HG03565 (cell line): ENCODE measurements around the gene PNPLA7.
"Not testable (repeated sequence)": the region's sequence is repeated elsewhere in the genome, so short reads cannot be mapped to it uniquely, and the experiment has no call there.

Experiments used
- ATAC-seq: cut with Tn5 transposase; IDR thresholded peaks from one replicate; pipeline ENCODE4 v1.9.1; 2021; ENCODE audit warnings: mild to moderate bottlenecking, moderate library complexity; ENCODE audit not compliant: unreplicated experiment

The PNPLA7 gene

DNA sequence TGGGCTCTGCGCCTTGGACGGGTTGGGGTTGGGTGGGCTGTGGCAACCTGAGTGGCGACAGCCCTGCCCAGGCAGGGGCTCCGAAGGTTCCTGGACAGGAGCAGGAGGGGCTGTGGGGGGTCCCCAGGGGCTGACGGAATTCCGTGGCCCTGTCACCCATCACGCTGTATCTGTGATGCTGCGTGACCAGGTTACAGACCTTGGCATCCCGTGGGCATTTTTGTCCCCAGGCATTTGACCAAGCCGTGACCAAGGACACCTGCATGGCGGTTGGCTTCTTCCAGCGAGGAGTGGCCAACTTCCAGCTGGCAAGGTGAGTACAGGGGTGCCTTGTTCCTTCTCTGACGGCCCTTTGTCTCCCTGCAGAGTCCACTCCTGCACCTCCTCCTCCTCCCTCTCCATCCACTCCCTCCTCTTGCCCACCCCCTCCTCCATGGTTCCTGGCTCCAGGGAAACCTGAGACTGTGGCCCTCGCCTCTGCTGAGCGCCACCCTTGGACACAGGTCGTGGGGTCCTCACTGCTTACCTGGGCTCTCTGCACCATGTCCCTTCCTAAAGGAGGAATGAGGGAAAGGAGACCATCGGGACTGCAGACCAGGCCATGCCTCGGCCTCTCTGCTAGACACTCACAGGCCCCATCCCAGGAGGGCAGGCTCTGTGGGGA is 124.1 kb downstream of the PNPLA7 start:
- no peak for ATAC-seq

DNA sequence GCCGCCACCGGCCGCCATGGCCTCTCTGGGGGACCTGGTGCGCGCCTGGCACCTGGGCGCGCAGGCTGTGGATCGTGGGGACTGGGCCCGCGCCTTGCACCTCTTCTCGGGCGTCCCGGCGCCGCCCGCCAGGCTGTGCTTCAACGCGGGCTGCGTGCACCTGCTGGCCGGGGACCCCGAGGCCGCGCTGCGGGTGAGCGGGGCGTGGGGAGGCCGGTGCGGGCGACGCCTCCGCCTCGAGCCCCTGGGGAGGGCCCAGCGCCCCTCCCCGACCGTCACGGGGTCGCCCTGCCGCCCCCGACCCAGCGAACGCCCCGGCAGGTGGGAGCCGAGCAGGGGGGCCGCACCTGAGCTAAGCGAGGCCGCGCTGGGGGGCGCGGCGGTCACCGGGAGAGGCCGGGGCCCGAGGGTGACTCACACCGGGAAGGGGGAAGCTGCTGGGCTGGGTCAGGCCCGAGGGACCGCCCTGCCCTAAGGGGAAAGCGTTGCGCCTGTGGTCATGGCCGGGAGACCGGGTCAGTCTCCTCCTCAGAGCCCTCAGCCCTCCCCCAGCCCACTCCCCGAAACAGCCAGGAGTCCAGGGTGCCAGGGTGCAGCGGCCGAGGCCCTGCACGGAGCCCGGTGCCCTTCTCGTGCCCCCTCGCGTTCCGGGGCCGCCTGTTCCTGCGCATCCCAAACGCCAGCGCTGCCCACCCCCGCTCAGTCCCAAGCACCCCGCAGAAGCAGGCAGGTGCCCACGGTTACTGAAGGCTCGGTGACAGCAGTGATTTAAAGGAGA is 126.5 kb downstream of the PNPLA7 start:
- peak; percentile 20 for ATAC-seq

DNA sequence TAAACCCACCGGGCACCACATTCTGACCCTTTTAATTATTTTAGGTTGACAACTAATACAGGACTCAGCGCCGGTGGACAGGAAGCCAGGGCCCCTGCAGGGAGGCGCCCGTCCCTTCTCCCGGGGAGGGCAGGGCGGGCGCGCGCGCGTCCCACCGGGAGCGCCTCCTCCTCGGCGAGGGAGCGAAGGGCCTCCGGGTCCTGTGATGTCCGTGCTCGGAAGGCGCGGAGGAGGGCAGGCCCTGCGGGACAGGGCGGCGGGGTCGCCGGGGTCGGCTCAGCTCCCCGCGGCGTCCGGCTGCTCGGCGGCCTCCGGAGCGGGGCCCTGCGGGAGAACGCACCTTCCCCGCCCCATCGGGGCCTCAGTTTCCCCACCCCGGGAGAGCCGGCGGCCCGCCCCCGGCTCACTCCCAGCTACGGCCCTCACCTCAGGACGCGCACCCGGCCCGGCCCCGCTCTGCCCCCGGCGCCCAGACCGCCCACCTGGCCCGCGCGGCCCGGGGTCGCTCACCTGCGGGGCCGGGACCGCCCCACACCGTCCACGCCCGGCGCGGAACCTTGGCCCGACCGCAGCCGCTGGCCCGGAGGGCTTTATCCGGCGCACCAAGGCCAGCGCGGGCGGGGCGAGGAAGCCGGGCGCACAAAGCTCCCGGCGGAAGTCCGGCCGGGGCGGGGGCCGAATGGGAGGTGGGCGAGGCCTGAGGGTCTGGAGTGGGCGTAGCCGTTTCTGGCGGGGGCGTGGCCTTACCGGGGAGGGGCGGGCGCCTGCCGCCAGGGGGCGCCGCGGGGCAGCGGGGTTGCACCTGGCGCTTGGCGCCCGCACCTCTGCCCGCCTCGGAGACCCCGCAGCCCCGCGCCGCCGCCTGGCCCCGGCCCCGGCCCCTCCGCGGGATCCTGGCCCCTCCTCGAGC is 127.3 kb downstream of the PNPLA7 start, which contains the start of the genes EXD3 and NOXA1:
TSS of gene EXD3 (minus strand) at position 559 of the 910 bp plus-strand sequence. CDS start 27,805 bp downstream, outside the sequence.
TSS of gene NOXA1 (plus strand) at position 790 of the 910 bp plus-strand sequence. CDS start 137 bp downstream, outside the sequence.
- ATAC-seq = peak; percentile 81

DNA sequence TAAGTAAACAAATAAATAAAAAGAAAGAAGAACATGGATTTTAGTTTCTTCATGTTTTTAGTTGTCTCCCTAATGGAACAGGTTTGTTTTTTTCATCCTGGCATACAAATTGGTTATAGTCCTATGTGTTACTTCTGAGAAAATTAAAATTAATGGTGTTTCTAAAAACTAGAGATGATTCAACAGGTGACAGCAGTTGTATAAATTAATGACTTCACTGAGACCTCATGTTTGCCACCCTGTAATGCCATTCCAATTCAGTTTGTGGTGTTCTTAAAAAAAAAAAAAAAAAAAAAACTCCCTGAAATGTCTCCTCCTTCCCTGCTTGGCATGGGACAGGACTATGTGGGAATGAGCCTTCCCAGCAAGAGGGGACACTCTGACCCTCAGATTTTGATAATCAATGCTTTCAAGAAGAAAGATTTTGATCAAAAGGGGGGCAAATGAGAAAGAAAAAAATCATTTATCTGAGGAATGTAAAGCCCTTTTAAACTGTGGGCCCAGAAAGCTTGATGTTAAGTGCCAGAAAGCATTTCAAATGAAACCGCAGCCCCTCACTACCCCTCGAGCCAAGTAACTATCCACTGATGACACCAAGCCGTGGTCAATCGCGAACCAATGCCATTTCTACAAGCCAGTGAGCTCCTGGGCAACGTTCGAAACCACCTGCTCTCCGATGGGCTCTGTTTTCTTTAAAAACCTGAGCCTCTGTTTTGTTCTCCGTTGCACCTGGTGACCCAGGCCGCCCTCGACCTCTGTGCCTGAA is 128.2 kb downstream of the PNPLA7 start:
- ATAC-seq = no peak

DNA sequence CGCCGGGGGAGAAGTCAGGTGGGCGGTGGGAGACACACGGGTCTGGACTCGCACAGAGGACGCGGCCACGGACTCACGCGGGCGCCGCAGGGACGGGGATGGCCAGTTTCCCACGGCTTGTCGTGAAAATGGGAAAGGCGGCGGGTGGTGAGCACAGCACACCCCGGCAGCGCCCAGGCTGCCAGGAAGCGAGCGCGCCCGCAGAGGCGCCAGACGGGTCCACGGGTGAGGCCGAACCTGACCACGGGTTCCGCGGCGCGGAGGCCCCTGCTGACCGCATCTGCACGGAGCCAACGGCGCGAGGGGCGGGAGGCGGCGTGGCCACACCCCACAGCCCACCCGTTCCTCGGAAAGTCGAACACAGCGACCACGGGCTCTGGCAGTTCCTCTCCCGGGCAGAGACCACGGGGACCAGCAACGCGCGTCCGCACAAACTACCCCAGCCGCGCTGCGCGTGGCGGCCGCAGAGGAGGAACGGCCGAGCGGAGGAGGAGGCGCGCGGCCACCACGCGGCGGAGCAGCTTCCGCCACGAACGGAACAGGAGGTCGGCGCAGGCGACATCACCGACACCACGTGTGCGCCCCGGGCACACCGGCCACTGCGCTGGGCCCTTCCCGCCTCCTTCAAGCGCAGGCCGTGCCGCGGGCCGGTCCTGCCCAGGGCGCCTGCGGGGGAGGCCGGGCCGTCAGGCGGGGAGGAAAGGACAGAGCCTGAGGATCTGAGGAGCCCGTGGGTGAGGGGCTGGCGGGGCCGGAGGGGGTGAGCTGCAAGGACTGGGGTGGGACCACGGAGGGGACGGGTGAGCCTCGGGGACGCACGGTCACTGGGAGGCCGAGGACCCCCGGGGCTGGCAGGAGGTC is 132.8 kb downstream of the PNPLA7 start:
- ATAC-seq = no peak

DNA sequence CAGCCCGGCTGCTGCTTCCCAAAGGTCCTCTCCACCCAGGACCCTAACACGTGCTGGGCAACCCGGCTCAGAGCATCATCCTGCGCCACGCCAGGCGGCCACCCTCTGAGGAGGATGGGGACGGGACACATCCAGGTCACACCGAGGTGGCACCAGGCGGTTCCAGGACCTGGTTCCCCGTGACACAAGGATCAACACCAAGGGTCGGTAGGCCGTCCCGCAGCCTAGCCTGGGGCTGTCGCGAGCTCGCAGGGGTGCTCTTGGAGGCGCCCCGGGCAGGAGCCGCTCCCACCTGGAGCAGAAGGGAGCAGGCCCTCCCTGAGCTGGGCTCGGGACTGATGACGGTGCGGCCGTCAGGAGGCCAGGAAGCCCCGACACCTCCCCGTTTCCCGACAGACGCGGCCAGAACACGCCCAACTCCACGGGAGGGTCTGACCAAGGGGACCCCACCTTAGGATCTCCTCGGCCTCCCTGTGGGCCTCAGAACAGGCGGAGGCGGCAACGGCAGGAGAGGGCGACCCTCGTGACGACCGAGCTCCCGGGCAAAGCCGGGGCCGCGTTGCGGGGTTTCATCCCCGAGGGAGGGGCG is 133.5 kb downstream of the PNPLA7 start:
- no peak for ATAC-seq

DNA sequence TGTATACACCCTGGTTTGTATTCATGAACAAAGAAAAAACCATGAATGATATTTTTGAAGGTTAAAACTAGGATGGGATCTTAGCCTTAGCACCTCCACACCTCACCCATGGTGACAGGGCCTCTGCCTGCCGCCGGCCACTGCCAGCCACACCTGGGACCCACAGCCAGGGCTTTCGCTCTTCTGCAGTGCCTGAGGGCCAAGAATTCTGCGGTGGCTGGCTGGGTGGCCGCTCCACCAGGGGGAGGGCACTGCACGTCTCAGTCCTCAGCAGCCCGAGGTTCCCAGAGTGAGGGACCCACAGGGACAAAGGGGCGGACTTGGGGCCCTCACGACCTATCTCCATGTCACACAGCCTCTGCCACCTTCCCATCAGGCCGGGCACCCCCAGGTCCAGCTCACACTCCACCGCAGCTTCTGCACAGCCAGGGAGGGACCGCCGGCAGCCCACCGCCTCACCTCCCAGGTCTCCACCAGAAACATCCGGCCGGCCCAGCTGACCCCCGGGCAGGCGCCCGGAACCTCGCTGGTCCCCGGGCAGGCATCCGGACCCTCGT is 134.1 kb downstream of the PNPLA7 start:
- ATAC-seq = no peak

DNA sequence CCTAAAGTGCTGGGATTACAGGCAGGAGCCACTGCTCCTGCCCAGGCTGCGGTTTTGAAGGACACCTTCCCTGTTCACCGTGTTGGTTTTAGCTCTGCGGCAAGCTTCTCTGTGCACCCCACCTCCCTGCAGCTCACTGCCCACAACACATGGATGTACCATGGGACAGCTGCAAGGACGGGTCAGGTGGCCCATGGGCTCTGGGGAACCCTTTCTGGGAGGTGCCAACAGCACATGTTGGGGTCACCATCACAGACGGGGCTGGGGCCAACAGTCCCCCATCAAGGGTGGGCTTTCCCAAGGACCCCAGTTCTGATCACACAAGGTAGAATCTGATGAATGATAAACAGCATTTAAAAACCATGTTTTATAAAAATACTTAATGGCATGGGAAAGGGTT is 134.8 kb downstream of the PNPLA7 start:
- ATAC-seq = no peak

DNA sequence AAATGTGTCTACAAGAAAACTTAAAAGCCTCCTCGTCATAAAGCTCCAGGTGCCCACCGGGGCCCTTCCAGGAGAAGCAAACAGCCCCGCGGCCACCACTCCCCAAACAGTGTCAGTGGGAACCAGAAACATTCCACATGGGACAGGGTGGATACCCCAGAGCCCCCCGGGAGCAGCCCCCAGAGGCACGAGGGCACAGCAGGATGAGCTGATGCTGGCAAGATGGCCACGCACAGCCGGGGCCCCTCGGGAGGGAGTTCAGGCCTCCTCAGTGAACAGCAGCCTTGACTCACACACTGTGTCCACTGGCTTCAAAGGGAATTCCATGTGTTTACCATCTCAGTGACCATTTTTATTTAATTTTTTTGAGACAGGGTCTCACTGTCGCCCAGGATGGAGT is 137.8 kb downstream of the PNPLA7 start:
- ATAC-seq = no peak

DNA sequence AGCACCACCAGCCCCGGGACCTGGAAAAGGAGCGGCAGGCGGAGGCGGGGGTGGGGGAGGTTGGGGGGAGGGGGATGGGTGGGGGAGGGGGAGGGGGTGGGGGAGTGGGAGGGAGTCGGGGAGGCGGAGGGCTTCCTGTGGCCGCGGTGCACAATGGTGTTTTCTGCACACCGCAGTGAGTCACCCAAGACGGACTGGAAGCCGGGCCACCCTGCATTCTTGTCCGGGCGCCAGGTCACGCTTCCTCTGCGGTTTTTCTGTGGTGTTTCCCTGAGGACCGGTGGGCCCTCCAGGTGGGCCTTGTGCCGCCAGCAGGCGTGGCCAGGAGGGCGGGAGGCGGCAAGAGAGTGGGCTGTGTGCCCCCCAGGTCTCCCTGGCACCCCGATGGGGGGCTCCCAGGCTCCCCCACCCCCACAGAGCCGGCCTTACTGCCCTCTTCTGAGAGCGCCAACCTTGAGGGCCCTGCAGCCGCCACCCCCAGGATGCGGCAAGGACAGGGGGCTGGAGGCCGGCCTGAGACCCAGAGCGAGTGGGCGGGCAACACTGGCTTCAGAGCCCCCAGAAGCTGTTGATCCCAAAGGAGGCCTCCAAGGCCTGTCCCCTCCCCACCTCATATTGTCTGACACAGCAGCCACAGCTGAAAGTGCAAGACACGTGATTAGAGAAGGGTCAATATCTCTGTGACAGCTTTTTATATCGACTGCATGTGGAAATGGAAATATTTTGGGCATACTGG is 138.4 kb downstream of the PNPLA7 start:
- no peak for ATAC-seq

DNA sequence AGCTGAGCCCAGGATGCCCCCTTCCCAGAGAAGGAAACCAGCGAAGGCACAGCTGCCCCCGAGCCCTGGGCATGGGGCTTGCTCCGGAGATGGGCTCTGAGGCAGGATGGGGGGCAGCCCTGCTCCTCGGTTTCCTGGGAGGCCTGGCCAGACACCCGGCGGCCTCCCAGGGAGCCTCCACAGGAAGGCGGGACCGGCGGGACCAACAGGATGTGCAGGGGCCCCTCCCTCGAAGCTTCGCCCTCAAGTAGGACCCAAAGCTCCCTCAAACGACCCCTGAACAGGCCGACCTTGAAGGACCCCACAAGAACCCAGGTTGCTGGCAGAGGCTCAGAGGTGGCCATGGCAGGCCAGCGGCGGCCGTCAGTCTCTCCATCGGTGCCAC is 138.9 kb downstream of the PNPLA7 start:
- no peak for ATAC-seq

DNA sequence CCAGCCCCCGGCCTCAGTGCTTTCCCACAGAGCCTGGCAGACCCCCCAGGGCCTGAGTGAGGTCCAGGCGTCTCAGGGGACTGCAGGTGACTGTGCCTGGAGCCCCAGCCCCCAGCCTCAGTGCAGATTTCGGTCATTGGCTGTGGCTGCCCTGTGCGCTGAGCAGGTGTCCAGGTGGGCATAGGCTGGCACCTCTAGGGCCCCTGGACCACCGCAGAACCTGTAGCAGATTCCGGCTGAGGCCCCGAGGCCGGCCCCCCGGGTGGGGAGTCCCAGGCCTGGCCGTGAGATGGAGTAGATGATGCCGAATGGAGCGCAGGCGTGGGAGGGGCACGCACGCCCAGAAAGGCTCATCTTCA is 139.3 kb downstream of the PNPLA7 start:
- no peak for ATAC-seq

DNA sequence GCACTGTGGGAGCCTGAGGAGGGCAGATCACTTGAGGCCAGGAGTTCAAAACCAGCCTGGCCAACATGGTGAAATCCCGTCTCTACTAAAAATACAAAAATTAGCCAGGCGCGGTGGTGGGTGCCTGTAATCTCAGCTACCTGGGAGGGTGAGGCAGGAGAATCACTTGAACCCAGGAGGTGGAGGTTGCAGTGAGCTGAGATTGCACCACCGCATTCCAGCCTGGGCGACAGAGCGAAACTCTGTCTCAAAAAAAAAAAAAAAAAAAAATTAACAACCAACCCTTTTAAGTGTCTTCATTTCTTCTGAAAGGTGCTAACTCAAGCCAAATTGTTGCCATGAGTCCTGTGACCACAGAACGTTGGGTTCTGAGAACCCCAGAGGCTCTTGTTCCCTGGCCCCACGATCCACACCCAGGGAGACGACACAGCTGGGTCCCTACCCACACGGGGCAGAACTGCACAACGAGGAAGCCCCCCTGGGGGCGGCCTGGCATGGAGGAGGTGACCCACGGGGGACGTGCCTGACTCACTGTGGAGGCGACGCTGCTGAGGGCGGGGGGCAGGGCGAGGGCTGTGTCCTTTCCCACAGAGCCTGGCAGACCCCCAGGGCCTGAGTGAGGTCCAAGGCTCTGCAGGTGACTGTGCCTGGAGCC is 139.8 kb downstream of the PNPLA7 start:
- not testable (repeated sequence) for ATAC-seq
